ENCODE results near the gene AMDHD2. TPM values are rescaled to one million over a fixed set of nuclear protein-coding genes. Genes with fewer than 3 reads are reported as not detected.
"Not testable (repeated sequence)": the region's sequence is repeated elsewhere in the genome, so short reads cannot be mapped to it uniquely, and the experiment has no call there.

Gene AMDHD2
- polyA plus RNA-seq, 1 donor: 88.0 TPM

DNA sequence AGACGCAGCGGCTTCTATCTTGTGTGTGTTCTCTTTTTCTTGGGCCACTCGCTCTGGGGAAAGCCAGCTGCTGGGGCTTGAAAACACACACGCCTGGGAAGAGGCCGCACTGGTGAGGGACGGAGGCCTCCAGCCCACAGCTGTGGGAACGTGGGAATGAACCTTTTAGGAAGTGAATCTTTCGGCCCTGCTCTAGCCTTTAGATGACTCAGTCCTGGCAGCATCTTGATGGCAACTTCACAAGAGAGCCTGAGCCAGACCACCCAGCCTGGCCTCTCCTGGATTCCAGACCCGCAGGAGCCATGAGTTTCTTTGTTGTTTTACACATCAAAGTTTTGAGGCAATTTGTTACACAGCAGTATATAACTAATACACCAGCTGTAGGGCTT lies 15.4 kb downstream of the AMDHD2 start:
- DNase-seq: peak in 1 of 2 donors; percentile 15
- no peak overlapping the region for H3K4me3 ChIP-seq (ENCODE audit: low read length)
- no CpG with 5 or more reads among the region's 9 CpGs for WGBS (ENCODE audit: insufficient coverage, low lambda C conversion rate)
- H3K4me1 ChIP-seq (ENCODE audit: control insufficient read depth, insufficient read depth, low read length): peaks cover 30% of the 10 kb centered on the region
- no peaks in the 10 kb centered on the region for H3K9me3 ChIP-seq (ENCODE audit: control insufficient read depth, low read depth, low read length)
- no peak overlapping the region for H3K27ac ChIP-seq (ENCODE audit: low read length)
- H3K27me3 ChIP-seq (ENCODE audit: control insufficient read depth, insufficient read depth, low read length): no peaks in the 10 kb centered on the region
- H3K36me3 ChIP-seq (ENCODE audit: control insufficient read depth, insufficient read depth, low read length): peaks cover 2% of the 10 kb centered on the region

GRCh38 chr16:2537451-2538379 lies 17.5 kb downstream of the AMDHD2 start, which contains the start of gene PDPK1:
TSS of gene PDPK1 (plus strand) at chr16:2538021. CDS start at chr16:2538113, 92 bp downstream.
- no peaks in the 10 kb centered on the region for H3K9me3 ChIP-seq (ENCODE audit: control insufficient read depth, low read depth, low read length)
- peaks cover 2% of the 10 kb centered on the region for H3K36me3 ChIP-seq (ENCODE audit: control insufficient read depth, insufficient read depth, low read length)
- WGBS (ENCODE audit: insufficient coverage, low lambda C conversion rate): no CpG with 5 or more reads among the region's 126 CpGs
- H3K4me3 ChIP-seq (ENCODE audit: low read length): peak within 1 kb of the TSS; percentile 80
- peak within 1 kb of the TSS; percentile 75 for H3K27ac ChIP-seq (ENCODE audit: low read length)
- H3K27me3 ChIP-seq (ENCODE audit: control insufficient read depth, insufficient read depth, low read length): no peaks in the 10 kb centered on the region
- peaks cover 28% of the 10 kb centered on the region for H3K4me1 ChIP-seq (ENCODE audit: control insufficient read depth, insufficient read depth, low read length)
- peak; percentile 95 to 96 for DNase-seq

DNA sequence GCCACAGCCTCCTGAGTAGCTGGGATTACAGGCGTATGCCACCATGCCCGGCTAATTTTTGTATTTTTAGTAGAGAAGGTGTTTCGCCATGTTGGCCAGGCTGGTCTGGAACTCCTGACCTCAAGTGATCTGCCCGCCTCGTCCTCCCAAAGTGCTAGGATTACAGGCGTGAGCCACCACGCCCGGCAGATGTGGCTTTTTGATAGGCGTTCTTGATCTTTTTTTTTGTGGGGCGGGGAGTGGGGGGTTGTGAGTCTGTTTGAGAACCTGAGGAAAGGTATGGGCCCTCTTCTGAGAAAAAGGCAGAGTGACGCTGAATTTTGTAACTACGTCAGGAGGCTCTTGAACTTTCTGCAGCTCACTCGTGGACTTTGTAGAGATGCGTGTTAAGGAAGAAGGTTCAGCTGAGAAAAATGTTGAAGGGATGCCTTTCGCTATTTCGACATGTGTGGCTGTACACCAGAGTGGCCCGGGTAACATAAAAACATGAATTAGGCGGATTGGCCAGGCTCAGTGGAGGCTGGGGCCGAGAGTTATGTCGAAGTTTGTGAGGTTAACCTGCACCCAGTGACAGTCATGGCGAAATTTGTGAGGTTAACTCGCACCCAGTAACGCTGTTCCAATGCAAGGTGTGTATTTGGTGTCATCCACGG lies 19.1 kb downstream of the AMDHD2 start:
- WGBS (ENCODE audit: insufficient coverage, low lambda C conversion rate): 100% methylated on average over 2 of the region's 24 CpGs
- not testable (repeated sequence) for DNase-seq; H3K27ac ChIP-seq (ENCODE audit: low read length)

GRCh38 chr16:2539845-2540458 lies 19.8 kb downstream of the AMDHD2 start:
- not testable (repeated sequence) for H3K4me3 ChIP-seq (ENCODE audit: low read length); DNase-seq; H3K27me3 ChIP-seq (ENCODE audit: control insufficient read depth, insufficient read depth, low read length); H3K9me3 ChIP-seq (ENCODE audit: control insufficient read depth, low read depth, low read length); H3K27ac ChIP-seq (ENCODE audit: low read length); H3K36me3 ChIP-seq (ENCODE audit: control insufficient read depth, insufficient read depth, low read length)
- peaks cover 28% of the 10 kb centered on the region for H3K4me1 ChIP-seq (ENCODE audit: control insufficient read depth, insufficient read depth, low read length)
- no CpG with 5 or more reads among the region's 14 CpGs for WGBS (ENCODE audit: insufficient coverage, low lambda C conversion rate)

More for the DNA sequence above, 19.1 kb downstream of the AMDHD2 start:
- not testable (repeated sequence) for H3K27me3 ChIP-seq (ENCODE audit: control insufficient read depth, insufficient read depth, low read length); H3K36me3 ChIP-seq (ENCODE audit: control insufficient read depth, insufficient read depth, low read length); H3K9me3 ChIP-seq (ENCODE audit: control insufficient read depth, low read depth, low read length); H3K4me3 ChIP-seq (ENCODE audit: low read length)
- H3K4me1 ChIP-seq (ENCODE audit: control insufficient read depth, insufficient read depth, low read length): peaks cover 28% of the 10 kb centered on the region

DNA sequence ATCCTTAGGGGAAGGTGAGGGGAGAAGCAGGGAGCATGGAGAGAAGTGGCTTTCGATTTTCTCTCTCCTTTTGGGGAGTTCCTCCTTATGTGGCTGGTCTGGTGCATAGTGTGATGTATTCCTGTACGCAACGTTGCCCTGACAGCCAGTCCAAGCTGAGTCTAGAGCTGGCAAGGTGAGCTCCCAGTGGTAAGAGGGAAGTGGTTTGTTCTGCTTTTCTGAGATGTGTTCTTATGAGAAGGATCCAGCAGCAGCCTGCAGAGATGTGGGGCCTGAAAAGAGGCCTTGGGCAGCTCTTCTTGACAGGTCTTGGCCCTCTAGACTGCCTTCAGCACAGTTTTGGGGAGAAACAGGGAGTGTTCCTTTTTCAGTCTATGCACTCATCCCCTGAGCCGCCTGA lies 20.7 kb downstream of the AMDHD2 start:
- not testable (repeated sequence) for H3K4me3 ChIP-seq (ENCODE audit: low read length); DNase-seq; H3K27me3 ChIP-seq (ENCODE audit: control insufficient read depth, insufficient read depth, low read length); H3K9me3 ChIP-seq (ENCODE audit: control insufficient read depth, low read depth, low read length); H3K27ac ChIP-seq (ENCODE audit: low read length); H3K36me3 ChIP-seq (ENCODE audit: control insufficient read depth, insufficient read depth, low read length)
- no CpG with 5 or more reads among the region's 4 CpGs for WGBS (ENCODE audit: insufficient coverage, low lambda C conversion rate)
- H3K4me1 ChIP-seq (ENCODE audit: control insufficient read depth, insufficient read depth, low read length): peaks cover 28% of the 10 kb centered on the region

GRCh38 chr16:2541409-2541808 lies 21.2 kb downstream of the AMDHD2 start:
- not testable (repeated sequence) for H3K9me3 ChIP-seq (ENCODE audit: control insufficient read depth, low read depth, low read length); H3K27me3 ChIP-seq (ENCODE audit: control insufficient read depth, insufficient read depth, low read length); H3K36me3 ChIP-seq (ENCODE audit: control insufficient read depth, insufficient read depth, low read length); H3K27ac ChIP-seq (ENCODE audit: low read length); H3K4me3 ChIP-seq (ENCODE audit: low read length)
- 0% methylated on average over 1 of the region's 6 CpGs for WGBS (ENCODE audit: insufficient coverage, low lambda C conversion rate)
- peaks cover 26% of the 10 kb centered on the region for H3K4me1 ChIP-seq (ENCODE audit: control insufficient read depth, insufficient read depth, low read length)
- DNase-seq: peak in 1 of 2 donors; percentile 69

- not testable (repeated sequence) for H3K4me3 ChIP-seq (ENCODE audit: low read length); H3K27ac ChIP-seq (ENCODE audit: low read length); H3K27me3 ChIP-seq (ENCODE audit: control insufficient read depth, insufficient read depth, low read length); H3K36me3 ChIP-seq (ENCODE audit: control insufficient read depth, insufficient read depth, low read length); H3K9me3 ChIP-seq (ENCODE audit: control insufficient read depth, low read depth, low read length); DNase-seq
- peaks cover 22% of the 10 kb centered on the region for H3K4me1 ChIP-seq (ENCODE audit: control insufficient read depth, insufficient read depth, low read length)
- WGBS (ENCODE audit: insufficient coverage, low lambda C conversion rate): 75% methylated on average over 4 of the region's 14 CpGs
These were observed 23.6 kb downstream of the AMDHD2 start for GRCh38 chr16:2543771-2544170.

GRCh38 chr16:2550283-2550878 lies 30.2 kb downstream of the AMDHD2 start:
- H3K9me3 ChIP-seq (ENCODE audit: control insufficient read depth, low read depth, low read length); DNase-seq; H3K36me3 ChIP-seq (ENCODE audit: control insufficient read depth, insufficient read depth, low read length); H3K4me1 ChIP-seq (ENCODE audit: control insufficient read depth, insufficient read depth, low read length); H3K4me3 ChIP-seq (ENCODE audit: low read length); H3K27me3 ChIP-seq (ENCODE audit: control insufficient read depth, insufficient read depth, low read length); H3K27ac ChIP-seq (ENCODE audit: low read length): not testable (repeated sequence)
- WGBS (ENCODE audit: insufficient coverage, low lambda C conversion rate): no CpG with 5 or more reads among the region's 14 CpGs

DNA sequence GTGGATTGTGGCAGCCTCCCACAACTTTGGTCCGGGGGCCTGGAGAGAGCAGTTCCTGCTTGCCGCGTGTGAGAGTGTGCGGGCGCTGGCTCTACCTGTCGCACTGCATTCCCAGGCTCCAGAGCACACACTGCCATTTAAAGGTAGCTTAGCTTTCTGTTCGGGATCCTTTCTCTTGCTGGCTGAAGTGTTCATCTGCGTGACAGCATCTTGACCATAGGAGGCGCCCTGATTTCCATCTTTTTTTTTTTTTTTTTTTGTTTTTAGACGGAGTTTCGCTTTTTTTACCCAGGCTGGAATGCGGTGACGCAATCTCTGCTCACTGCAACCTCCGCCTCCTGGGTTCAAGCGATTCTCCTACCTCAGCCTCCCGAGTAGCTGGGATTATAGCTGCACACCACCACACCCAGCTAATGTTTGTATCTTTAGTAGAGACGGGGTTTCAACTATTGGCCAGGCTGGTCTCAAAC lies 31.3 kb downstream of the AMDHD2 start:
- peak overlapping the region; percentile 78 for H3K27ac ChIP-seq (ENCODE audit: low read length)
- not testable (repeated sequence) for H3K27me3 ChIP-seq (ENCODE audit: control insufficient read depth, insufficient read depth, low read length); H3K4me1 ChIP-seq (ENCODE audit: control insufficient read depth, insufficient read depth, low read length); H3K9me3 ChIP-seq (ENCODE audit: control insufficient read depth, low read depth, low read length); H3K36me3 ChIP-seq (ENCODE audit: control insufficient read depth, insufficient read depth, low read length); H3K4me3 ChIP-seq (ENCODE audit: low read length)
- peak in 1 of 2 donors; percentile 50 for DNase-seq
- 50% methylated on average over 5 of the region's 17 CpGs for WGBS (ENCODE audit: insufficient coverage, low lambda C conversion rate)
